Inflammatory macrophage treated with lipopolysaccharide for 1 hour (primary cell): ENCODE results near the gene ERMP1.

Source experiments
- DNase-seq, 2 donors: peaks; one replicate each; pipeline ENCODE4 v3.0.0-alpha.2; 2020 to 2022

ERMP1 gene

GRCh38 chr9:5852987-5853386 is 20.1 kb upstream of the ERMP1 start:
- no peak for DNase-seq

GRCh38 chr9:5851445-5851844 is 18.5 kb upstream of the ERMP1 start:
- peak; percentile 89 to 97 for DNase-seq

GRCh38 chr9:5850724-5851122 is 17.8 kb upstream of the ERMP1 start:
- peak; percentile 16 to 42 for DNase-seq

GRCh38 chr9:5848372-5848882 is 15.5 kb upstream of the ERMP1 start:
- no peak for DNase-seq

- DNase-seq, result peak; percentile 65 to 89
Measured at GRCh38 chr9:5846501-5846921, 13.6 kb upstream of the ERMP1 start.

- DNase-seq, result no peak
Measured at GRCh38 chr9:5846096-5846495, 13.2 kb upstream of the ERMP1 start.

- DNase-seq, result no peak
Measured at GRCh38 chr9:5845157-5845531, 12.2 kb upstream of the ERMP1 start.

- no peak for DNase-seq
Measured at GRCh38 chr9:5843794-5844471, 11.0 kb upstream of the ERMP1 start.

GRCh38 chr9:5842929-5843793 is 10.2 kb upstream of the ERMP1 start:
- DNase-seq, result no peak

- no peak for DNase-seq
Measured at GRCh38 chr9:5841771-5842573, 9.1 kb upstream of the ERMP1 start.

GRCh38 chr9:5840788-5841187 is 7.9 kb upstream of the ERMP1 start:
- no peak for DNase-seq

GRCh38 chr9:5839572-5839902 is 6.6 kb upstream of the ERMP1 start:
- DNase-seq, result no peak

- DNase-seq, result no peak
Measured at GRCh38 chr9:5838884-5839571, 6.1 kb upstream of the ERMP1 start.

GRCh38 chr9:5835808-5836207 is 2.9 kb upstream of the ERMP1 start:
- no peak for DNase-seq

GRCh38 chr9:5834214-5834613 is 1.3 kb upstream of the ERMP1 start:
- DNase-seq, result peak in 1 of 2 donors; percentile 26

- DNase-seq, result no peak
Measured at GRCh38 chr9:5832071-5832537, 813 bp downstream of the ERMP1 start.

GRCh38 chr9:5825895-5826622 is 6.9 kb downstream of the ERMP1 start:
- DNase-seq, result no peak

GRCh38 chr9:5825223-5825622 is 7.7 kb downstream of the ERMP1 start:
- DNase-seq, result peak in 1 of 2 donors; percentile 45

- DNase-seq, result no peak
Measured at GRCh38 chr9:5820425-5820824, 12.5 kb downstream of the ERMP1 start.

- DNase-seq, result no peak
Measured at GRCh38 chr9:5819174-5819573, 13.7 kb downstream of the ERMP1 start.

GRCh38 chr9:5818424-5819142 is 14.3 kb downstream of the ERMP1 start:
- DNase-seq, result no peak
